SK-N-SH treated with all-trans-retinoic acid at 6 μM for 48 hours (cell line): ENCODE results near the gene ARID5B.

ENCODE experiments used
- ATAC-seq: fragments of 200-7000 bp; cut with Tn5 transposase; 3 replicates; pipeline ENCODE4 v1.9.1; 2020; ENCODE audit warnings: mild to moderate bottlenecking, moderate library complexity
- ARNTL ChIP-seq: fragments of 450-650 bp; formaldehyde crosslinking; IDR thresholded peaks from 2 replicates; pipeline ENCODE4 v1.5.0; 2020; ENCODE audit warnings: low read depth, mild to moderate bottlenecking, moderate library complexity, borderline replicate concordance
- BACH2 ChIP-seq: fragments of 250-450 bp; sonication (Bioruptor Pico); IDR thresholded peaks from 2 replicates; pipeline ENCODE4 v1.9.0; 2021; ENCODE audit warnings: mild to moderate bottlenecking, borderline replicate concordance
- CREB5 ChIP-seq: fragments of 250-450 bp; sonication (Bioruptor Pico); IDR thresholded peaks from 2 replicates; pipeline ENCODE4 v1.5.1; 2020; ENCODE audit warnings: low read depth, mild to moderate bottlenecking, moderate library complexity
- CSDC2 ChIP-seq: fragments of 250-450 bp; sonication (Bioruptor Pico); IDR thresholded peaks from 2 replicates; pipeline ENCODE4 v1.5.0; 2020; ENCODE audit warnings: mild to moderate bottlenecking, moderate library complexity
- CSRNP3 ChIP-seq: fragments of 250-450 bp; sonication (Bioruptor Pico); IDR thresholded peaks from 2 replicates; pipeline ENCODE4 v1.5.1; 2021; ENCODE audit warnings: mild to moderate bottlenecking, moderate library complexity
- ESRRG ChIP-seq: fragments of 250-450 bp; sonication (Bioruptor Pico); IDR thresholded peaks from 2 replicates; pipeline ENCODE4 v1.6.1; 2021; ENCODE audit warnings: mild to moderate bottlenecking
- GLIS3 ChIP-seq: fragments of 250-450 bp; sonication (Bioruptor Pico); IDR thresholded peaks from 2 replicates; pipeline ENCODE4 v1.5.0; 2020; ENCODE audit warnings: mild to moderate bottlenecking, moderate library complexity
- ISL1 ChIP-seq: fragments of 250-450 bp; sonication (Bioruptor Pico); IDR thresholded peaks from 2 replicates; pipeline ENCODE4 v2.1.2; 2022; ENCODE audit warnings: mild to moderate bottlenecking, moderate library complexity
- OSR1 ChIP-seq: fragments of 250-450 bp; sonication (Bioruptor Pico); IDR thresholded peaks from 2 replicates; pipeline ENCODE4 v1.8.0; 2022; ENCODE audit warnings: moderate library complexity, mild to moderate bottlenecking, inconsistent platforms
- PATZ1 ChIP-seq: fragments of 250-450 bp; sonication (Bioruptor Pico); IDR thresholded peaks from 2 replicates; pipeline ENCODE4 v1.8.0; 2020; ENCODE audit warnings: mild to moderate bottlenecking, moderate library complexity, borderline replicate concordance
- RARB ChIP-seq: fragments of 250-450 bp; sonication (Bioruptor Pico); IDR thresholded peaks from 2 replicates; pipeline ENCODE4 v1.8.0; 2021; ENCODE audit warnings: mild to moderate bottlenecking, moderate library complexity
- SNAI2 ChIP-seq: fragments of 250-450 bp; sonication (Bioruptor Pico); IDR thresholded peaks from 2 replicates; pipeline ENCODE4 v1.5.0; 2020; ENCODE audit warnings: mild to moderate bottlenecking, moderate library complexity
- TCF4 ChIP-seq: fragments of 250-450 bp; sonication (Bioruptor Pico); IDR thresholded peaks from 2 replicates; pipeline ENCODE4 v1.8.0; 2021; ENCODE audit warnings: mild to moderate bottlenecking, moderate library complexity, borderline replicate concordance
- TOX ChIP-seq: fragments of 250-450 bp; sonication (Bioruptor Pico); IDR thresholded peaks from 2 replicates; pipeline ENCODE4 v1.8.0; 2021; ENCODE audit warnings: mild to moderate bottlenecking, moderate library complexity, borderline replicate concordance
- TSHZ2 ChIP-seq: fragments of 250-450 bp; sonication (Bioruptor Pico); IDR thresholded peaks from 2 replicates; pipeline ENCODE4 v1.5.0; 2020; ENCODE audit warnings: mild to moderate bottlenecking, moderate library complexity
- ZC3H10 ChIP-seq: fragments of 250-450 bp; sonication (Bioruptor Pico); IDR thresholded peaks from 2 replicates; pipeline ENCODE4 v1.5.1; 2021; ENCODE audit warnings: mild to moderate bottlenecking, moderate library complexity
- ZFP3 ChIP-seq: fragments of 250-450 bp; sonication (Bioruptor Pico); IDR thresholded peaks from 2 replicates; pipeline ENCODE4 v1.5.0; 2020; ENCODE audit warnings: mild to moderate bottlenecking, moderate library complexity
- ZNF70 ChIP-seq: fragments of 450-650 bp; formaldehyde crosslinking; IDR thresholded peaks from 2 replicates; pipeline ENCODE4 v1.5.0; 2020; ENCODE audit warnings: mild to moderate bottlenecking, moderate library complexity
- ZNF8 ChIP-seq: fragments of 450-650 bp; formaldehyde crosslinking; IDR thresholded peaks from 2 replicates; pipeline ENCODE4 v1.5.0; 2020; ENCODE audit warnings: mild to moderate bottlenecking, moderate library complexity

ARID5B gene

GRCh38 chr10:62085404-62085803 is 183.9 kb downstream of the ARID5B start:
- TF ChIP-seq ARNTL (CRISPR knock-in tag) = no peak
- no peak for TF ChIP-seq ZNF70 (CRISPR knock-in tag)
- TF ChIP-seq CSDC2 = no peak
- TF ChIP-seq CSRNP3 = no peak
- TF ChIP-seq RARB (CRISPR knock-in tag) = no peak
- no peak for TF ChIP-seq PATZ1 (CRISPR knock-in tag)
- no peak for TF ChIP-seq ZFP3 (CRISPR knock-in tag)
- TF ChIP-seq ZNF8 (CRISPR knock-in tag) = no peak
- TF ChIP-seq ISL1 (CRISPR knock-in tag) = no peak
- no peak for TF ChIP-seq TSHZ2 (CRISPR knock-in tag)
- TF ChIP-seq OSR1 (CRISPR knock-in tag) = no peak
- TF ChIP-seq ZC3H10 (CRISPR knock-in tag) = no peak
- no peak for TF ChIP-seq ESRRG (CRISPR knock-in tag)
- TF ChIP-seq TCF4 (CRISPR knock-in tag) = no peak
- no peak for TF ChIP-seq BACH2
- no peak for TF ChIP-seq CREB5 (CRISPR knock-in tag)
- TF ChIP-seq GLIS3 (CRISPR knock-in tag) = no peak
- TF ChIP-seq TOX (CRISPR knock-in tag) = no peak
- ATAC-seq = no peak

- no peak for ATAC-seq
- no peak for TF ChIP-seq ZFP3 (CRISPR knock-in tag)
- no peak for TF ChIP-seq CSDC2
- no peak for TF ChIP-seq ESRRG (CRISPR knock-in tag)
- TF ChIP-seq SNAI2 (CRISPR knock-in tag) = no peak
- no peak for TF ChIP-seq CSRNP3
- TF ChIP-seq, all 23 proteins: peak for 0
Measured at GRCh38 chr10:62085821-62086220, 184.3 kb downstream of the ARID5B start.

GRCh38 chr10:62087329-62087728 is 185.8 kb downstream of the ARID5B start:
- no peak for ATAC-seq
- TF ChIP-seq CSDC2 = no peak

GRCh38 chr10:62088786-62089185 is 187.3 kb downstream of the ARID5B start:
- no peak for ATAC-seq
- TF ChIP-seq OSR1 (CRISPR knock-in tag) = no peak
- no peak for TF ChIP-seq SNAI2 (CRISPR knock-in tag)
